Epithelial cell of proximal tubule (primary cell): ENCODE data around the gene GRIN3A. TPM values are rescaled to one million over a fixed set of nuclear protein-coding genes. Genes with fewer than 3 reads are reported as not detected.

Experiments
- DNase-seq: peaks from one replicate; pipeline ENCODE4 v3.0.0-alpha.2; 2011; ENCODE audit warnings: low read depth
- H3K4me3 ChIP-seq: 2 replicates; pipeline ENCODE4 v1.5.1; 2011; ENCODE audit warnings: low read depth, mild to moderate bottlenecking, low read length
- total RNA-seq: library from RNA; depleted of rRNA; stranded (reverse); fragments of >200 nt; gene quantifications from 2 replicates; pipeline ENCODE4 v1.2.3, GENCODE V29; 2015
- TF ChIP-seq, protein P1 (sequence below): conservative IDR thresholded peaks from 2 replicates; pipeline ENCODE4 v1.5.1; 2012; ENCODE audit warnings: low read depth, mild to moderate bottlenecking, low read length

The GRIN3A gene
- not detected in 2 replicates for total RNA-seq

DNA sequence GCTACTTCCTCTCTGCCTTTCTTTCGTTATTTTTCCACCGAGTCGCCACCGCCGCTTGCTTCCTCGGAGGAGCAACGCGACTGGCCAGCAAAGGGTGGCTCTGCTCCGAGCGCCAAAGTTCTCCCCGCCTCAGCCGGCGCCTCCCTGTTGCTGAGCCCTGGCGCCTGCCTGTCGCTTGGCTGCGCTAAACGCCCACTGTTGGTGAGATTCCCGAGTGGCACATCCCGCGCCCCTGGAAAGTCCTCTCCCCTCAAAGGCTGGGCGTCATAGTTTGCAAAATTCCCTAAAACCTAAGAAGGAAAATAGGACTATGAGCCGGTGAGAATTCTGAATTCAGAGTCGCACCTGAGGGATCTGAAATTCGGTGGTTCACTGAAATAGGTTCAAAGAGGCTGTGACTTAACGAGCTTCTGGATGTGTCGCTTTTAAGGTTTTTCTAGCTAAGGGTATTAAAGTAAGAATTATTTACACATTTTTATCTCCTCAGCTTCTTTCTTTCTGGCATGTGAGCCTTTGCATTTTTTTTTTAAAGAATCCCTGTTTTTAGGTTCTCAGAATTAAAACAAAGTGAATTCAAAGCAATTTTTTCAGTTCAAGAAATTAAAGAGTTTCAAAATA, at the start of gene GRIN3A:
TSS of gene GRIN3A (minus strand) at position 82 of the 618 bp plus-strand sequence. CDS start 668 bp downstream, outside the sequence.
- no peak for DNase-seq
- TF ChIP-seq, protein P1, sequence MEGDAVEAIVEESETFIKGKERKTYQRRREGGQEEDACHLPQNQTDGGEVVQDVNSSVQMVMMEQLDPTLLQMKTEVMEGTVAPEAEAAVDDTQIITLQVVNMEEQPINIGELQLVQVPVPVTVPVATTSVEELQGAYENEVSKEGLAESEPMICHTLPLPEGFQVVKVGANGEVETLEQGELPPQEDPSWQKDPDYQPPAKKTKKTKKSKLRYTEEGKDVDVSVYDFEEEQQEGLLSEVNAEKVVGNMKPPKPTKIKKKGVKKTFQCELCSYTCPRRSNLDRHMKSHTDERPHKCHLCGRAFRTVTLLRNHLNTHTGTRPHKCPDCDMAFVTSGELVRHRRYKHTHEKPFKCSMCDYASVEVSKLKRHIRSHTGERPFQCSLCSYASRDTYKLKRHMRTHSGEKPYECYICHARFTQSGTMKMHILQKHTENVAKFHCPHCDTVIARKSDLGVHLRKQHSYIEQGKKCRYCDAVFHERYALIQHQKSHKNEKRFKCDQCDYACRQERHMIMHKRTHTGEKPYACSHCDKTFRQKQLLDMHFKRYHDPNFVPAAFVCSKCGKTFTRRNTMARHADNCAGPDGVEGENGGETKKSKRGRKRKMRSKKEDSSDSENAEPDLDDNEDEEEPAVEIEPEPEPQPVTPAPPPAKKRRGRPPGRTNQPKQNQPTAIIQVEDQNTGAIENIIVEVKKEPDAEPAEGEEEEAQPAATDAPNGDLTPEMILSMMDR = no peak
- H3K4me3 ChIP-seq = peak within 1 kb of the TSS; percentile 18

DNA sequence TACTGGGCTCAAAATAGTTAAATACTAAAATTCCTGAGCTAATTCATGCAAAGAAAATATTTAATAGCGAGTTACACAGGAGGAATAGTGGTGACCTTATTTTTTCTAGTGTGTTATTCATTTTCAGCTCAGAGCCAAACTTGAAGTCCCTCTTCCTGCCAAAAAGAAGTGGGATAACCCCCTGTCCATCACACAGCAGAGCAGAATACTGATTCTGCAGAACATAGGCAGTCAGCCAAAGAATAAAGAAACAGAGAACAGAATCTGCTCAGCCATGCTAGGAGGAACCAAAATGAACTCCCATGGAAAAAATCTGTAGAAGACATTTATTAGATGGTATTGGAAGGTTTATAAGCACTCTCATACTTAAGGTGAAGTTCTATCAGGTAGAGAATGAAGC, 49.4 kb upstream of the GRIN3A start:
- TF ChIP-seq, protein P1 = no peak
- no peak for DNase-seq
- H3K4me3 ChIP-seq = no peak overlapping the region

DNA sequence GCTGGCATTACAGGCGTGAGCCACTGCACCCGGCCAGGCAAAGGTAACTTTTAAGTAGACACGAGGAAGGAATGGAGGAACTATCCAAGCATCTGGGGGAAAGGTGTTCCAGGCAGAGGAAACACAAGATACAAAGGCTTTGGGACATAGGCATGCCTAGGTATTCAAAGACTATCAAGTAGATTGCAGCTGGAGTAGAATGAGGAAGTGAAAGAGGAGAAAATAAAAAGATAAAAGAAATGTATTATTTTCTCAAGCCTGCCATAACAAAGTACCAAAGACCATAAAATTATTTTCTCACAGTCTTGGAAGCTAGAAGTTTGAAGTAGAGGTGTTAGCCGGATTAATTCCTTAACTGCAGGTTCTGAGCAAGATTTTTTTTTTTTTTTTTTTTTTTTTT, 39.9 kb upstream of the GRIN3A start:
- TF ChIP-seq, protein P1 = no peak
- no peak overlapping the region for H3K4me3 ChIP-seq
- no peak for DNase-seq

DNA sequence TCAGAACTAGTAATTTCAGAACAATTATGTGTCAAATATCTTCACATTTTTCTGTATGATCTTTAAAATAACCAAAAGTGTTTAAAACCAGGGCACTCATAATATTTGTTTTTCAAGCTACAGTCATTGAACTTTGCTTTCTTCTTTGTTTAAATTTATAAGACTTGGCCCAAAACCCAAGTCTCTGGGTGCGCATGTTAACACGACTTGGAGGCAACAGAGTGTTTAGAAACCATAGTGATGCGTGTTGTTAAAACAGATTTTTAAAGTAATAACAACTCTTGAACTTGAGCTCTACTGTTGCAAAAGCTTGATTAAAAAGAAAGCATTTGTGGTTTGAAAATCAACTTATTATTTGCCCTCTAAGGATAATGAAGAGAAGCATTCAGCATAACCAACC, 26.0 kb upstream of the GRIN3A start:
- TF ChIP-seq, protein P1 = no peak
- H3K4me3 ChIP-seq = no peak overlapping the region
- DNase-seq = no peak

DNA sequence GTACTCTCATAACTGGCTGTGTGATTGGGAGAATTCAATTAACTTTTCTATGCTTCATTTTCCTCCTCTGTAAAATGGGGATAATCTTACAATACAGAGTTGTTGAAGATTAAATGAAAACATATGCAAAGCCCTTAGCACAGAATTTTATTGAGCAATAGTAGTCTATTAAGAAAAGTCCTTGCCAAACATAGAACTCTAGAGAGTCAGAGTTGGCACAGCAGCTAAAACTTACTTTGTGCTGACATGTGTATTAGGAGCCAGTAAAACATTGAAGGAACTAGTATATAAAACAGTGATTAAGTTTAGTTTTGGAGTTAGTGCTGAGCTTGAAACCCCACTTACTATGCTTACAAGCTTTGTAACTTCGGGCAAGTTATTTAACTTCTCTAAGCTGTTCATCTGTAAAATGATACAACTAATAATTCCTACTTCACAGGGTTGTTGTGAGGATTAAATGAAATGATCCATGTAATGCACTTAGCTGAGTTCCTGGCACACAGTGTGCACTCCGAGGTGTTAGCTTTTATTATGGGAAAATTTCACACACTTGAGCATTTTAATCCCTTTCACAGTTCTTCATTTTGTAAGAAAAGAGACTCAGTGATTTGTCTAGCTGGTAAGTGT, 20.0 kb upstream of the GRIN3A start:
- no peak for DNase-seq
- TF ChIP-seq, protein P1 = no peak
- no peak overlapping the region for H3K4me3 ChIP-seq

DNA sequence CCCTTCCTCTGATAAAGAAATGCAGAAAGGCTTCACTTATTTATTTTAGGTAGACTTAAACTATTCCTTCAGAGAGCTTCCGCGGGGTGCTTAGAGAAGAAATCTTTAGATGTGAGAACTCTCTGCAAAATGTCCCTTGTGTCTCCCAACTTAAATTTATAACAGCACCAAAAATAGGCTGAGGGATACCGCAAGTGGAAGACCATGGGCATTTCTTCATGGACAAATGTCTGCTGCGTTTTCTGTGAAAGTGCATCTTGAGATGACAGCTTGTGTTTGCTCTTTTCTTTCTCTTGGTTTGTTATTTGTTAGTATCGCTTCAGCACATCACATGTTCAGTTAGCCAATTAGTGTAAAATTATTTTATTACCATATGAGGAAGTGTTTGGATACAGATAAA, 15.3 kb upstream of the GRIN3A start:
- H3K4me3 ChIP-seq = no peak overlapping the region
- TF ChIP-seq, protein P1 = no peak
- DNase-seq = no peak

DNA sequence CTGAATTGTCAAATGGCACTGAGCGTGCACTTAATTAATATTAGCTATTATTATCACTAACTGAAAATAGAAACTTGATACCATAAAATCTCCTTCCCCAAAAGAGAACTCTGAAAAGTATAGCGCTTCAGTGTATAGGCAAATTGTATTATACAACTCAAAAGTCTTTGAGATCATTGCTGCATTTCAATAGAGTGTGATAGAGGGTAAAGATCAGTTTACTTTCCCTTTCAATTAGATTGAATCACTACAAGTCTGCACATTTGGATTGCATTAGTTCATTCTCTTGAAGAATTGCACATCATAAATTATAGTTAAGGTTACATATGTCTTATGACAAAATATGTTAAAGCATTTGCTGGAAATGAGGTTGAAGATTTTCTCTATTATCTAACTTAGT, 13.4 kb upstream of the GRIN3A start:
- TF ChIP-seq, protein P1 = no peak
- H3K4me3 ChIP-seq = no peak overlapping the region
- no peak for DNase-seq
